Myocyte (in vitro differentiated cells): ENCODE data around the gene IFNK. TPM values are rescaled to one million over a fixed set of nuclear protein-coding genes. Genes with fewer than 3 reads are reported as not detected.

Experiments used
- DNase-seq: peaks from one replicate; pipeline ENCODE4 v3.0.0-alpha.2; 2012; ENCODE audit warnings: low read depth
- total RNA-seq: library from RNA; depleted of rRNA; stranded (reverse); fragments of >200 nt; gene quantifications from 2 replicates; pipeline ENCODE4 v1.2.3, GENCODE V29; 2014

IFNK gene
- total RNA-seq, 1 donor from 2014 or later: not detected

DNA sequence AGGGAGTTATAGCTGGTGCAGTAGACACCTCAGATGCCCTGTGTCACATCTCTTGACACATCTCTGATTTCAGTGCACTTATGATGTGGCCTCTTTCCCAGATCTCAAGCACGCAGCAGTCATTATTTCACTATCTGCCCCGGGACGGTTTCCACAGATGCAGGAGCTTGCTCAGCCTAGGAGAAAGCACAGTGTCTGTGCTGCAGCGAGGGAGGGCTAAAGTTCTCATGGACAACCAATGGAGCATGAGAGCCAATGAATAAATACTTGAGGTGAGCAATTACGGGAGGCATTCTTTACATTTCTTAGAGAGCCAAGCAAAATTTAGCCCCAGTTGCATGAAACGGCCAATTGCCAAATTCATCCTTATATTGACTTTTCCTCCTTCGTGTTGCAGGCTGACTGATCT is 12.9 kb downstream of the IFNK start:
- DNase-seq: no peak

- no peak for DNase-seq
Observed at GRCh38 chr9:27537756-27538155, 13.7 kb downstream of the IFNK start.

DNA sequence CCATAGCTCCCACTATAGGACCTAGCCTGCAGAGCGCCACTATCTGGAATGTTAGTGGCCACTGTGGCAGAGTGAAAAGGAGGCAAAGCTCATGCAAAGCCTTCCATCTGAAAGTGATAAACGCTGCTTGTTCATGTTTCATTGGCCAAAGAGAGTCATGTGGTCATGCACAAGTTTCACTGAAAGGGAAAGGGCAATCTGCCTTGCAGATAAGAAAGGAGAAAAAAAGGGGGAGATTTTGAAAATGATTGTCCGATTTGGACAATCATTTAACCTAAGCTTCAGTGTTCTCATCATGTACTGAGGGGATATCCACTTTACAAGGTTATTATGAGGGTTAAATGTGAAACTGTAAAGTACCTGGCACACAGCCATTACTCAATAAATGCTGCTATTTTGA is 14.6 kb downstream of the IFNK start:
- no peak for DNase-seq

- DNase-seq: peak; percentile 5
Observed at GRCh38 chr9:27539479-27540441, 15.7 kb downstream of the IFNK start.

- no peak for DNase-seq
Observed at GRCh38 chr9:27540502-27540901, 16.4 kb downstream of the IFNK start.

DNA sequence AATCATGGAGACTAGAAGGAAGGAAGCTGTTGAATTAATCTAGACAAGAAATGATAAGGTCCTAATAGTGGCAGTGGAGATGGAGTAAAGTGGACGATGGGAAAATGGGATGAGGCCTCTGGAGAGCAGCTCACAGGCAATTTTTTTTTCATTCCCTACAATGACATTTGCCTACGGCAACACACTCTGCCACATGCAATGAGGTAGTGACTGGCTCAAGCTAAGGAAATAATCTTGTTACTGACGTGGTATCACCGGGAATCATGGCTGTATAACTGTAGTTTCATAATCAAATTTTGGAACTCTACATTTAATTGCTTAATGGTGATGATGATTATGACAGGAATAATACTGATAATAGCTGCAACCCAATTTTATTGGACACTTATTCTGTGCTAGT is 17.6 kb downstream of the IFNK start:
- no peak for DNase-seq

- peak; percentile 45 for DNase-seq
Observed at GRCh38 chr9:27542508-27542907, 18.4 kb downstream of the IFNK start.

DNA sequence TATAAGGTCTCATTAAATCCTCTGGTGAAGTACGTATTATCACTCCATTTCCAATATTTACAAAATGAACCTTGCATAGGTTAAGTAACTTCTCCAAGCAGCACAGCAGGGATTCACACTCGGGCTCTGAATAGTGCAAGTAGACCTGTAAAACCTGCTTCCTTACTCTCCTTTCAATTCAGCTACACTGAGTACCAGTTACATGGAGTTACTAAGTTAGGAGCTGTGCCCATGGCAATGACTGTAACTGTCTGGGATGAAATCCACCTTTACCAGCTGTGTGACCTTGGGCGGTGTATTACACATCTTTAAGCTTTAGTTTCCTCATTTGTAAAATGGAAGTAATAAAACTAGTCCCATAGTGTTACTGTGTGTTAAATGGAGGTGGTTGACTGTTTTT is 21.4 kb downstream of the IFNK start:
- DNase-seq: no peak

DNA sequence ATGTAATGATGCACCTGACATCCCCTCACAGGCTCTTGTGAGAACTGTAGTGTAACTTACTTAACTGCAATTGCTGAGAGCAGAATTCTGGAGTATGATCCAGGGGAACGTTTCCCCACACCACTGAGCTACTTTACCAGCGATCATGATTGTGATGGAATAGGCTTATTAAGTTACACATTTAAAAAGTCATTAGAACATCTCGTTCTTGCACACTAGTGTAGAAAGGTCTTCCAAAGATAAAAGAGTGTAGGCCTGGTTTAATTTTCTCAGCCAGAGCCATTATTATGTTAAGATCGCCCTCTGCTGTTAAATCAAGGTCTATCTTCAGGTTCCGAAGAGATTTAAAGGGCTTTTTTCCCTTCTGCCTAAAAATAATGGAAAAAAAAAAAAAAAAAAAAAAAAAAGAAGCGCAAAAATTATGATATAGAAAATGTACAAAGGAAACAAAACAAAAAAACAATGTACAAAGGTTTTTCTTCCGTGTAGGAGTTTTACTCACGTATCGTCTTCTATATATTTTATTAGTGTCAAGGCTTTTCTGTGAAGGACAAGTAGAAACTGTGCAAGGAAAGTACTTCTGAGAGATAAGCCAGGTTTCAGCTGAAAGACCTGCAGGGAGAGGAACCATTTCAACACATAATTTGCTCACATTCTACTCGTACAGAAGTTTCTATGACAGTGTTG is 24.1 kb downstream of the IFNK start:
- DNase-seq: peak; percentile 49

DNA sequence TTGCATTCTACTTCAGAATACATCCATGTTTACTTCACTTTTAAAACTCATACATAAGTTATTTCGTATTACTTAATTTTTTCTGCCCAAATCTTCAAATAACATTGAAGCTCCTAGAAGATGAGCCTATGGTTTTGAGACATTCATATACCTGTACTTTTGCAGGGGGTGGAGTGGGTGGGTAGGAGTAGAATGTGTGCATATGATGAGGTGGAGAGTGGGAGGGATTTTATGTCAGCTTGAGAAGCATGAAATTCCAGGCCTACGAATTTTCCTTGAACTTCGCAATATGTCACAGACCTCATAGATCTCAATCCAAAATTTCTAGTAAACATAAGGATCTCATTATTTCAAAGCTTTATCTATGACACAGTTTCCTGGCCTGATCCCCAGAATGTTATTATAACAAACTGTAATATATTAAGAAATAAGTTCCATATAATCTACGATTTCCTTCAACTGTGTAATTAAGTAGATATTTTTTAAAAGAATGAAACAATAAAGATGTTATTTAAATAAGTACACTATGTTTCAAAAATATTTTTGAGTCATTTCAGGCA is 25.2 kb downstream of the IFNK start:
- DNase-seq: no peak

DNA sequence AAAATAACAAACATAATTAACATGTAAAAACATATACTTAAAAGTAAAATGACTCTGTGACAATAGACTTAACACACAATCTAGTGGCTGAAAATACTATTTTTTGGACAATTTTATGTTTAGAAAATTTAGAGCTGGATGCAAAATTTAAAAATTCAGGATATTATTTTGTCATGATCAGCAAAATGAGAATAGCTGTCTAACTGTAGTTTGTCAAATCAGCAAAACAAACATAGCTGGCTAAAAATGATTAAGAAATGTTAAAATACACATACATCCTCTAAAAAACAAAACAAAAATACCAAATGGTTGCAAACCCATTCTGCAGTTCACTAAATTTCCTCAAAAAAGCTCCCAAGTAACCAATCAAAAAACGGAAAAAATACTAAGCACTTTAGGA is 30.6 kb downstream of the IFNK start:
- no peak for DNase-seq

GRCh38 chr9:27556470-27556869 is 32.4 kb downstream of the IFNK start:
- DNase-seq: no peak

DNA sequence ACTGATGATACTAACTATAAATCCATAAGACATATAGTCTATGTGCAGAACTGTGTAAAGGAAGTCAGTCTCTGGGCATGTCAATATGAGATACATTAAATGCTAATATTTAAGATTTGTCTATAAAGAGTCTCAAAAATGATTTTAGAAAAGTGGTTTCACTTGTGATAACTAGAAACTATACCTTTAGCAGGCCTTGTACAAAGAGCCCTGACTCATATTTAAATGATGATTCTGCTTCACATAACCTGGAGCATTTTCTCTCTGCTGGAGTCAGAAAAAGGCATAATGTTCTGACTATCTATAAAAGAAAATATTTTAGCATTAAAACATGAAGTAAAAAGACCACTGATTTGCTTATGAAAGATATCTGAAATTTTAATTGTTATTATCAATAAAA is 34.2 kb downstream of the IFNK start:
- DNase-seq: no peak

DNA sequence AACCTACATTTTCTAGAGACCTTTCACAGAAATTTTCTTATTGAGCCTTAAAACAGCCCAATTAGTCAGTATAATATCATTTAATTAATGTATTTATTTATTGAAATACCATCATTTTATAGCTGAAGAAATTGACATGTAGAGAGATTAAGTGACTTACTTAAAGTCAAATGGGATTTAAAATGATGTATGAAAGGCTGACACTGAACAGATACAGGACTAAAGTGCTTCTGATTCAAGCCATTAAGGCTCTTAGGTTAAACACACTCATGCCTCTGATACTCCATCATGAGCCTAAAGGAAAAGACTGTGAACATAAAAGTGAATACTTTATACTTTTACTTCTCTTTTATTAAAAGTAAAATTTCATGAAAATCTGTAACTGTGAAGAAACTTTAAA is 36.4 kb downstream of the IFNK start:
- DNase-seq: no peak

DNA sequence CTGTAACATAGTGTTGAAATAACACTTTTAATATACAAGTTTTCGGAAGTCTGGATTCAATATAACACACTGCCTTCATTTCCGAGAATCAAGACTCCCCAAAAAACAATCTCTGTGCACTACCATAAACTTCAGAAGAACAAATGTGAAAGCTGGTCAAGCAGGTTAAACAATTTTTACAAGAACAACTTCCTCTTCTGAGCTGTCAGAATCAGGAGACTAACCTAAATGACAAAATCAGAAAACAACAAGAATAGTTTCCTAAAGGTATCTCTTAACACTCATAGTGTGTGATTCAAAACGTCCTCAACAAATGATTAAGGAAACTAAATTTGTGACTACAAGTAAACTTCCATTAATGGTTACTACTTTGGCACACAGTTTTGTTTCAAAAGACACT is 37.6 kb downstream of the IFNK start:
- DNase-seq: no peak

DNA sequence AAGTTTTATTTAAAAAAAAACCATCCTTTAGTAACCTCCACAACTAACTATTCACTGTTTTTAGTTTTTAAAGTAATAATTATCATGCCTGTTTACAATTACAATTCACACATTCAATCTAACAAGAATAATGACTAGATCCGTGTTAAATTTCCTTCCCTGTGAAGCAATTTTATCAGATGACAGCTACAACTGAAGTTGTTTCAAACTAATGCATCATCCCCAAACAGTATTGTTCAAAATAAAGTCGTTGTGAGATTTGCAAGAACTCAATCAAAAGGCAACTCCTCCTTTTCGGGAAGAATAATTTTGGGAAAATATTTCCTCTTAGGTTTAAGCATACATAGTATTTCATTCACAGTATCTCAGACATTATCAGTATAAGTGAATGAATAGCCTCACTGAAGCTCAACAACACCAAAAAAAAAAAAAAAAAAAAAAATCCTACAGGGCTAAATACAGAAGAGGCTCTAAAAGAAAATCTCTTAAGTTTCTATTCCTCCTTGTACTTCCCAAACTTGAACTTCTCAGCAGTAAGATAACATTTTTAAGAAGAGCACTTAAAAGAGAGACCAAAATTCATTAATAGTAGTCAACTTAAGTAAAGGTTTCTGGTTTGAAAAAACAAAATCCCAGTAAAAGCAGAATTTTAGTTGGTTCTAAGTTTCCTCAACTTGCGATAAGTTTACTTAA is 39.8 kb downstream of the IFNK start:
- DNase-seq: no peak

DNA sequence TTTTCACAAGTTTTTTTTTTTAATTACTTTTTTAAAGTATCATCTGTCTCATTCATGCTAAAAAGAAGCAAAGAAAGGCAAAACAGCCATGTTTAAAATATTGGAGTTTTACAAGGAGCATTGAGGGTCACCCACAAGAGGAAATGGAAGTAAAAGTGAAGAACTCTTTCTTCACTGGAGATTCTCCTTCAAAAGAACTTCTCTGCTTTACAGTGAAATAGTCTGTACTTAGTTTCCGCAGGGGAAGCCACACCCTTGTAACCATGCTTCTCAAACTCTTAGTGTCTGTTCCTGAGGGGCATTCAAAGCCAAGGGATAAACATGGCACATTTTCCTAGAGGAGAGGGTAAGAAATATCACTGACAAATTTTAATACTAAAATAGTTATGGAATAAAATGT is 40.6 kb downstream of the IFNK start:
- DNase-seq: no peak

GRCh38 chr9:27565696-27566095 is 41.6 kb downstream of the IFNK start:
- DNase-seq: no peak

DNA sequence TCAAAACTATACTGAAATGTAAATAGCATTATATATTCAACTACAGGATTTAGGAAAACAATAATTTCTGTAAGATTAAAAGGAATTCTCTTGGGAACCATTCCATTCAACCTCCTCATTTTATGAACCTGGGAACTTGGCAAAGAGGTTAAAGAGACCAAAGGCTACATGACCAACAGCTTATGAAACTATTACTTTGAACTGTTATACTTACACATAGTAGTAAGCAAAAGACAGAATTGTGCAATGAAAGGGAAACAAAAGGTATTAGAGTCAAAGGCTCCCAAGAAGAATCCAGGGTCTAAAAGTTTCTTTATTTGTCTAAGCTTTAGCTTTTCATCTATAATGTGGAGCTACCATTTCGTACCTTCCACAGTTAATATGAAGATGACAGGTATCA is 42.0 kb downstream of the IFNK start:
- no peak for DNase-seq

DNA sequence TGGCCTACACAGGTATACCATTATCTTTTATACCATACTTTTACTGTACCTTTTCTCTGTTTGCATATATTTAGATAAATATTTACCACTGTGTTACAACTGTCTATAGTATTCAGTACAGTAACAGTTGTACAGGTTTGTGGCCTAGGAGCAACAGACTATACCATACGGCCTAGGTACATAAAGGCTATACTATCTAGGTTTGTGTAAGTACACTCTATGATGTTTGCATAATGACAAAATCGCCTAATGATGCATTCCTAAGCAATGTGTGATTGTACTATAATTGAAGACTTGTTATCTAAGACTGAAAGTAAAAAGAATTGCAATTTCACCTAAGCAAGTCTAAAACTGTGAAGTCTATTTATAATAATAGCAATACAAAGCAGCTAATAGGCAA is 45.3 kb downstream of the IFNK start:
- DNase-seq: no peak

- no peak for DNase-seq
Observed at GRCh38 chr9:27571011-27571410, 46.9 kb downstream of the IFNK start.

GRCh38 chr9:27572061-27572460 is 48.0 kb downstream of the IFNK start:
- no peak for DNase-seq
